NCI-H2107 (cell line): ENCODE results near the gene NUP58.
A peak's percentile ranks its signal among the peaks of the same experiment; 100 is the strongest.

ENCODE experiments used
- DNase-seq: peaks from one replicate; lab custom pipeline; 2025; lab: John Stamatoyannopoulos, UW

The NUP58 gene

GRCh38 chr13:25301347-25302113 is at the start of gene NUP58:
Gene NUP58, plus strand, starts transcription at chr13:25301625. Its CDS starts 149 bp downstream, at chr13:25301774.
- DNase-seq = peak; percentile 83

DNA sequence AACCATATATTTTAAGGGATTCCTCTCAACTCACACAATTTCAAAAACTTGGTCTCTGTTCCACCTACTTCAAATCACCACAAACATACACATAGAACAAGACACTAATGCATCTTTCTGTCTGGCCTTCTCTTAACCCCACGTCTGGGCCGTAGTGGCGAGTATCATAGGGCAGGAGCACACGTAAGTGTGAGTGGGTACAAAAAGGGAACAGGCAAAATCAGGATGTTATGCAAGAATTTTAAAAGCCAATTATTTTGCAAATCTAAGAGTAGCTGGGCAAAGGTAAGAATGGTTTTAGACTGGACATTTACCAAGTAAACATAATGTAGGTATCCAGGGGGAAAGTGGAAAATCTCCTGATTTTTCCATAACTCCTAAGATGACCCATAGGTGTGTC is 49.2 kb upstream of the NUP58 start:
- DNase-seq = no peak

DNA sequence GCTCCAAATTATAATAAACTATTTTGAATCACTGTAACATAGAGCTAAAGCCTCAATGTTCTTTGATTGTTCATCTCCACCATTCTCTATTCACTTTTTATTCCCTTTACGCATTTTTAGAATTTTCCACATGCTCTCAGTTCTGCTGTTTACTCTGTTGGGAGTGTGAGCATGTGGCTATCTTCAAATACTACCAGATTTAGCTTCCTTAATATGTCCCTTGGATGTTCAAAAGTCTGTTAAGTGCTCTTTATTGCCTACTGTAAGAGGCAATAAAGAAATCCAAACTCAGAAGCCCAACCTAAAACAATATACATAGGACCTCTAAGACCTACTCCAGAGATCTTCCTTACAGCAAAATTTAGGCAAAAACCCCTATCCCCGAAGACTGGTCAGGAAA is 48.7 kb upstream of the NUP58 start:
- DNase-seq = no peak

- no peak for DNase-seq
Measured at GRCh38 chr13:25253702-25254101, 47.7 kb upstream of the NUP58 start.

DNA sequence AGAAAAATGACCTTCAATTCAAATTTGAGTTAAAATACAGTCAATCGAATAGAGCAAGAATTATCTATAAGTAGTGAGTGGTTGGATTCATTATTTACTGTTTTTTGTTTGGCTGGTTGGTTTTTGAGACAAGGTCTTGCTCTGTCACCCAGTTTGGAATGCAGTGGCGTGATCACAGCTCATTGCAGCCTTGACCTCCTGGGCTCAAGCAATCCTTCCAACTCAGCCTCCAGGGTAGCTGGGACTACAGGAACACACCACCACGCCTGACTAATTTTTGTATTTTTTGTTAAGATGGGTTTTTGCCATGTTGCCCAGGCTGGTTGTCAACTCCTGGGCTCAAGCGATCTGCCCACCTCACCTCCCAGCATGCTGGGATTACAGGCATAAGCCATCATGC is 39.2 kb upstream of the NUP58 start:
- DNase-seq = no peak

DNA sequence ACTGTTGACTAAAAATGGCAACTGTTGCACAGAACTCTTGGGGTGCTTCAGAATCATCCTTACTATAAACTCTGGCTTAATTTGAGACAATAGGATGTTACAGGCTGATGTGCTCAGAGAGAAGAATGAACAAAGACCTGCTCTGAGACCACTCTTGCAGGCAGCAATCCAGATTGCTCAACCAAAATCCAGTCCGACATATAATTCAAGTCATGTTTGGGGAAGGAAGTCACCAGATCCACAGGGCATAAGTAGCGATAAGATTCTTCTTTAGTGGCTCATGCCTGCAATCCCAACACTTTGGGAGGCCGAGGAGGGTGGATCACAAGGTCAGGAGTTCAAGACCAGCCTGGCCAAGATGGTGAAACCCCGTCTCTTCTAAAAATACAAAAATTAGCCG is 34.7 kb upstream of the NUP58 start:
- DNase-seq = no peak

GRCh38 chr13:25267715-25268114 is 33.7 kb upstream of the NUP58 start:
- no peak for DNase-seq

- no peak for DNase-seq
Measured at GRCh38 chr13:25268561-25268960, 32.9 kb upstream of the NUP58 start.

DNA sequence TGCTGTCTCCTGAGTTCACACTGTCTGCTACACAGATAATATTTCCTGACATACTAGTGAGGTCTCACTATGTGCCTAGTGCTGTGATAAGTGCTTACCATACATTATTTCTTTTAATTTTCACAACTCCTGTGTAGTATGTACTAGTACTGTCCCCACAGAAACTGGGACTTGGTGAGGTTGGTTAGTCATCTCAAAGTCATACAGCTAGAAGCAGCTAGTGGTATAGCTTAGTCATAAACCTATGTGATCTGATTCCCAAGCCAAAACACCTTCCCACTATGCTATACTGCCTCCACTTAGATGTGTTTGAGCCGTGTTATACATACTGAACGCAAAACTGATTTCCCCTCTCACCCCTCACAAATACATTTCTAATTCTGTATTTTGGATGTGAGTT is 24.7 kb upstream of the NUP58 start:
- DNase-seq = no peak

DNA sequence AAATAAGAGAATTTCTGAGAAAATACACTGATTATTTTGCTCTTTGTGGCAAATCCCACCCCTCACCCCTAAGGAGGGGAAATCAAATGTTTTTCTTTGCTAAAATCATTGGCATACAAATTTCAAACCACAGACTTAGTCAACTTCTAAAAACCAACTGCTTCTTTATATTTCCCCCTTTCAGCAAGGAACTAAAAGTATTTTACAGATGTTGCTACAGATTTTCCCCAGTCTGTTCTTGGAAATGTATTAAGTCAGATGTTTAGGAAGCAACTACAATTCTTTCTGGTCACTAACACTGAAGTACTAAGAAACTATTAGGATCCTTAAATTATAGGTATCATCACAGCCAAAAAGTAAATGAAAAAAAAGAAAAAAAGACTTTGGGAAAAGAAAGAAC is 21.0 kb upstream of the NUP58 start:
- DNase-seq = no peak

DNA sequence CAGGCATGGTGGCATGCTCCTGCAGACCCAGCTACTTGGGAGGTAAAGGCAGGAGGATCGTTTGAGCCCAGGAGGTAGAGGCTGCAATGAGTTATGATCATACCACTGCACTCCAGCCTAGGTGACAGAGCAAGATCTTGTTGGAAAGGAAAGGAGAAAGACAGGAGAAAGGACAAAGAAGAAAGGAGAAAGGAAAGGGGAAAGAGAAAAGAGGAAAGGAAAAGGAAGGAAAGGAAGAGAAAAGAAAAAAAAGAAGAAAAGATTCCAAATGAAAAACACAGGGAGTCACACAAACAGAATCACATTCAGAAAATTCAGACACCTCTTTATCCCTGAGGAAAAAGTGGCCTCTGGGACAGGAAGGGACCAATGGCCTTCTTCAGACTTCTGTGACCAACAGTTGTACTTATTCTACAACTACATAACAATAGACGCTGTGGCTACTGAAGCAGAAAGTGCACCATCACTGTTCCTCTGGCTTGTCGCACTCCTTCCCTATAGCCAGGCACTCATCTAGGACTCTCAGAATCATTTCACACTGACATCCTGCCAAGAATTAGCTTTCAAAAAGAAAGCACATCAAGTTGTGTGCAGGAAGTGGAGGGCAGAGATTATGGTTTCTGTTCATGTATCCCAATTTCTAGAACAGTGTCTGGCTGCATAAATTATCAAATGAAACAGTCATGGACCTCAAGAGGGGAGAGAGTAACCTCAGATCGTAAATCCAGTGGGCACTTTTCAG is 20.1 kb upstream of the NUP58 start:
- no peak for DNase-seq

DNA sequence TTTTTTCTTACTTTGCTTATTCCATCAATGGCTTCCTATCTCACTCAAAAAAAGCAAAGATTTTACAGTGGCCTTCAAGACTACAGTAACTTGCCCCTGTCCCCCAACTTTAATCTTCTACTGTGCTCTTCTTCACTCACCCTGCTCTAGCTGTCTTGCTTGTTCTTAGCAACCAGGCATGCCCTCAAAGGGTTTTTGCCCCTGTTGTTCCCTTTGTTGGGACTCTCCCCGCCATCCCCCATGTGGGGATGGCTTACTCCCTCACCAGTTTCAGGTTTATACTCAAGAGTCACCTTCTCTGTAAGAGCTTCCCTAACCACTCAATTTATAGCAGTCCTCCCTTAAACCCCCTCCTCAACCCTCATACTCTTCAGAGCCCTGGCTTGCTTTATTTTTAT is 19.5 kb upstream of the NUP58 start:
- no peak for DNase-seq

DNA sequence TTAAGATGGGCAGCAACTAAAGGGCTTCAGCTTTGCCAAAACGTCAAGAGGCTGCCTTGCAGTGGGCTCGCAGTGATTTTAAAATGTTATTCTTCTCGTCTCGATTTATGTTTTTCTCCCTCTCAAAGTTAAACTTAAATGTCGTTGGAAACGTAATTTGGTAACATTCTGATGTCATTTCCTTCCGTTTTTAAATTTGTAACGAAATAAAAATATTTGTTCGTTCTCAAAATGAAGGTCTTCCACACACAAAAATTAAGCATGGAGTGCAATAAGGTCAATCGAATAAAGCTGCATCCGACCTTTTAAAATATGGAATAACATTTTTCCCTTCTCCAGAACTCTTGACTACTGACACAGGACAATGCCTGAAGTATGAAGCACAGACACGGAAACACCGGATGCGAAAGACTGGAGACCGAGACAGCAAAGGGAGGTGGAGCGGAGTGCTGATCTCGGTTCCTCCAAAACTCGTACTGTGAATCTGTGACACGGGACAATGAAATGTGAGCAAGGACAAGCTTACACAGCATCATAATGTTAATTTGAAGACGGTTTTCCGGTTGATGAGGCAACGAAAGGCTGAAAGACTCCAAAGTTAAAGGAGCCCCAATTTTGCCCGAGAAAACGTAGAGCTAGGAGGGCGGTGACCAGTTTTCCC is 15.0 kb upstream of the NUP58 start:
- no peak for DNase-seq

DNA sequence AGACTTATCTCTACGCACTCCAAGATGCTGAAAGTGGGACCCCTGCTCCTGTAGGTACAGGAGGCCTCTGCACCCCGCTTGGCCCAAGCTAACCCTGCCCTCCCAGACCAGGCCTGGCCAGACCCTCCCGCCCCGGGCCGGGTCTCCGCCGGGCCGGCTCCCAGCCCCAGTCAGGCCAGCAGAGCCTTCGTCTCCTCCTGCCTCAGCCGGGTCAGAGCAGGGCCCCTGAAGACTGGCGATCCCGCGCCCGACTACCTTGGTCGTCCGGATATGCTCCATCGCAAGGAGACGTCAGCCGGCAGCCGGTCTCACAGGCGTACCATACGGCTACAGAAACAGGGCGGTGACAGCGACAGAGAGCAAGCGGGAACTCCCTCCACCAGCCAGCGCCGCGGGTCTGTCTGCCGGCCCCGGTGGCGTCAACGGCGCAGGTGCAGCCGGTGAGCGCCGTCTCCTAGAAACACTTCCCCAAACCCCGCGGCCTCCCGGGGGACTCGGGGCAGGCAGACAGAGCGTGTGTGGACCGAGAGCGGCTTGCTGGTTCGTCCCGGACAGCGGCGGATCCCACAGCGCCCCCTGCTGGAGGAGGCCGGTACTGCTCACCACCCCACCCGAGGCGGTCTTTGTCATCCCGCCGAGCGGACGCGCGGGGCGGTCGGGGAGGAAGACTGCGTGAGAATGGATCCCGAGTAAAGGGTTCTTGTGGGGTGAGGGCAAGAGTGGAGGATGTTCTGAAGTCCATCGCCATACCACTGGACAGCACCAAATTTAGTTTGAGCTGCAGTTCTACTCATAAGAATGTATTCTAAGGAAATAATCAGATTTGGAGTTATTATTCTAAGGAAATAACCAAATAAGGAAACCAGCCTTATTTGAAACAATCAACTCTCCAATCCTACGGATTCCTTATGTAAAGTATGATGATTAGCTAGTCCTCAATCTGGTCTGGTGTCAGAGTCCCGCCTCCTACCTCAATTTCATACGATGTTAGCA is 14.2 kb upstream of the NUP58 start, which contains the start of gene MTMR6:
Gene MTMR6, minus strand, starts transcription at position 520 of the 993 bp plus-strand sequence. Its CDS starts 241 bp downstream, at position 279.
- DNase-seq = peak; percentile 81

- no peak for DNase-seq
Measured at GRCh38 chr13:25288966-25289365, 12.5 kb upstream of the NUP58 start.

GRCh38 chr13:25291691-25292090 is 9.7 kb upstream of the NUP58 start:
- DNase-seq = no peak

GRCh38 chr13:25292301-25292700 is 9.1 kb upstream of the NUP58 start:
- no peak for DNase-seq

GRCh38 chr13:25295228-25295627 is 6.2 kb upstream of the NUP58 start:
- DNase-seq = no peak

GRCh38 chr13:25295701-25296100 is 5.7 kb upstream of the NUP58 start:
- no peak for DNase-seq

GRCh38 chr13:25300861-25301346 is 521 bp upstream of the NUP58 start:
- DNase-seq = no peak

DNA sequence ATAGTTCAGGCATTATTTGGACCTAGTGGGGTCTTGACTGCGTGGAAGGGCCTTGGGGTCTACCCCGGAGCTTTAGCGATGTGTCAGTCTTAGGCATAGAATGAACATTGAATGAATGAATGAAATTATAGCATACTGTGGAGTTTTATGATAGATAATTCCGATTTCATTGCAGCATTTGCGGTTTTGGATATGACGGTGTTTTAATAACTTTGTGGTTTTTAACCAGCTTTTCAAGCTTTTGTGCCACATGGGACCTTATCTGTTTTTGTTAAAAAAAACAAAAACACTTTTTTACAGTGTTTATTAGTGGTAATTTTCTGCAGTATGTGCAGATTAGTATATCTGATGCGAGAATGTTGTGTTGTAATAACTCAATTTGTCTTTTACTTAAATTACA is 696 bp downstream of the NUP58 start:
- DNase-seq = no peak
